Measurements from ENCODE around the gene LILRB5.
"Not testable (repeated sequence)": the region's sequence is repeated elsewhere in the genome, so short reads cannot be mapped to it uniquely, and the experiment has no call there.

DNA sequence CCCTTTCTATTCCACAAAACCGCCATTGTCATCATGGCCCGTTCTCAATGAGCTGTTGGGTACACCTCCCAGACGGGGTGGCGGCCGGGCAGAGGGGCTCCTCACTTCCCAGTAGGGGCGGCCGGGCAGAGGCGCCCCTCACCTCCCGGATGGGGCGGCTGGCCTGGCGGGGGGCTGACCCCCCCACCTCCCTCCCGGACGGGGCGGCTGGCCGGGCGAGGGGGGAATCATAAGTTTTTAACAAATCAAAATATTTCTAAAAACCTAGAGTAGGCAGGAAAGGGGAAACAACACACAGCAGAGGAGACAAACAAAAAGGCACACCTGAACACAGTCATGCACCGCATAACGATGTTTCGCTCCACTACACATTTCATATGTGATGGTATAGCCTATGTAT lies 42.3 kb downstream of the LILRB5 start:
- TF ChIP-seq, protein P1, sequence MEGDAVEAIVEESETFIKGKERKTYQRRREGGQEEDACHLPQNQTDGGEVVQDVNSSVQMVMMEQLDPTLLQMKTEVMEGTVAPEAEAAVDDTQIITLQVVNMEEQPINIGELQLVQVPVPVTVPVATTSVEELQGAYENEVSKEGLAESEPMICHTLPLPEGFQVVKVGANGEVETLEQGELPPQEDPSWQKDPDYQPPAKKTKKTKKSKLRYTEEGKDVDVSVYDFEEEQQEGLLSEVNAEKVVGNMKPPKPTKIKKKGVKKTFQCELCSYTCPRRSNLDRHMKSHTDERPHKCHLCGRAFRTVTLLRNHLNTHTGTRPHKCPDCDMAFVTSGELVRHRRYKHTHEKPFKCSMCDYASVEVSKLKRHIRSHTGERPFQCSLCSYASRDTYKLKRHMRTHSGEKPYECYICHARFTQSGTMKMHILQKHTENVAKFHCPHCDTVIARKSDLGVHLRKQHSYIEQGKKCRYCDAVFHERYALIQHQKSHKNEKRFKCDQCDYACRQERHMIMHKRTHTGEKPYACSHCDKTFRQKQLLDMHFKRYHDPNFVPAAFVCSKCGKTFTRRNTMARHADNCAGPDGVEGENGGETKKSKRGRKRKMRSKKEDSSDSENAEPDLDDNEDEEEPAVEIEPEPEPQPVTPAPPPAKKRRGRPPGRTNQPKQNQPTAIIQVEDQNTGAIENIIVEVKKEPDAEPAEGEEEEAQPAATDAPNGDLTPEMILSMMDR (IDR thresholded peaks at IDR 0.05): not testable (repeated sequence)
- not testable (repeated sequence) for TF ChIP-seq EZH2phosphoT487, EZH2 (IDR thresholded peaks at IDR 0.05)
